Smooth muscle cell (in vitro differentiated cells): ENCODE data around the gene GLUD1. TPM values are rescaled to one million over a fixed set of nuclear protein-coding genes. Genes with fewer than 3 reads are reported as not detected.

Experiments used
- DNase-seq: peaks from one replicate; lab custom pipeline; 2025; ENCODE audit not compliant: unreplicated experiment; lab: John Stamatoyannopoulos, UW
- H2AFZ ChIP-seq: fragments of 200-600 bp; sonication (generic); 2 replicates; pipeline ENCODE4 v1.6.0; 2016; ENCODE audit warnings: antibody characterized with exemption, low read depth, mild to moderate bottlenecking
- H3F3A ChIP-seq: fragments of 200-600 bp; sonication (generic); 2 replicates; pipeline ENCODE4 v1.6.0; 2017; ENCODE audit warnings: antibody characterized with exemption, low read depth
- H3K27ac ChIP-seq: fragments of 200-600 bp; sonication (generic); 2 replicates; pipeline ENCODE4 v1.5.1; 2016; ENCODE audit warnings: low read depth, mild to moderate bottlenecking
- H3K27me3 ChIP-seq: fragments of 200-600 bp; sonication (generic); 2 replicates; pipeline ENCODE4 v1.6.1; 2016; ENCODE audit warnings: low read depth, mild to moderate bottlenecking
- H3K36me3 ChIP-seq: fragments of 200-600 bp; sonication (generic); 2 replicates; pipeline ENCODE4 v1.5.1; 2016; ENCODE audit warnings: low read depth
- H3K4me1 ChIP-seq: fragments of 200-600 bp; sonication (generic); 2 replicates; pipeline ENCODE4 v1.5.1; 2016; ENCODE audit warnings: low read depth
- H3K4me2 ChIP-seq: fragments of 200-600 bp; sonication (generic); 2 replicates; pipeline ENCODE4 v1.6.0; 2016; ENCODE audit warnings: mild to moderate bottlenecking
- H3K4me3 ChIP-seq: fragments of 200-600 bp; sonication (generic); 2 replicates; pipeline ENCODE4 v1.5.1; 2016; ENCODE audit warnings: mild to moderate bottlenecking
- H3K79me2 ChIP-seq: fragments of 200-600 bp; sonication (generic); 2 replicates; pipeline ENCODE4 v1.6.0; 2016; ENCODE audit warnings: low read depth, mild to moderate bottlenecking
- H3K9ac ChIP-seq: fragments of 200-600 bp; sonication (generic); 2 replicates; pipeline ENCODE4 v1.6.0; 2016; ENCODE audit warnings: low read depth
- H3K9me3 ChIP-seq: fragments of 200-600 bp; sonication (generic); replicated peaks from 2 replicates; pipeline ENCODE4 v1.5.1; 2016; ENCODE audit warnings: low read depth
- H4K20me1 ChIP-seq: fragments of 200-600 bp; sonication (generic); 2 replicates; pipeline ENCODE4 v1.6.0; 2016; ENCODE audit warnings: low read depth
- WGBS: methylation state at CpG from one replicate; pipeline ENCODE4 v1.1.7; 2016; ENCODE audit warnings: low lambda C conversion rate; 5-methylcytosine and 5-hydroxymethylcytosine counted together
- polyA plus RNA-seq: library from polyadenylated mRNA; unstranded; fragments of >200 nt; fragmentation: Nextera tagmentation; extraction: Ambion mirVana; gene quantifications from 2 replicates; pipeline ENCODE4 v1.2.1, GENCODE V29; 2016
- total RNA-seq: library from RNA; depleted of rRNA; stranded (reverse); fragments of >200 nt; gene quantifications from 2 replicates; pipeline ENCODE4 v1.2.3, GENCODE V29; 2014
- TF ChIP-seq, protein P1 (sequence below): fragments of 200-600 bp; sonication (generic); IDR thresholded peaks from 2 replicates; pipeline ENCODE4 v1.5.1; 2017; ENCODE audit warnings: borderline replicate concordance, mild to moderate bottlenecking, antibody characterized with exemption; ENCODE audit not compliant: insufficient read depth, poor library complexity, severe bottlenecking

Gene GLUD1
- total and polyA plus RNA-seq, 2 experiments from 2014 or later = 66.9 to 119 TPM

GRCh38 chr10:87101996-87102395 is 7.4 kb upstream of the GLUD1 start:
- Histone ChIP-seq H3K27ac (no peak overlapping the region), H3K79me2 (peaks cover 35% of the 10 kb centered on the region)

DNA sequence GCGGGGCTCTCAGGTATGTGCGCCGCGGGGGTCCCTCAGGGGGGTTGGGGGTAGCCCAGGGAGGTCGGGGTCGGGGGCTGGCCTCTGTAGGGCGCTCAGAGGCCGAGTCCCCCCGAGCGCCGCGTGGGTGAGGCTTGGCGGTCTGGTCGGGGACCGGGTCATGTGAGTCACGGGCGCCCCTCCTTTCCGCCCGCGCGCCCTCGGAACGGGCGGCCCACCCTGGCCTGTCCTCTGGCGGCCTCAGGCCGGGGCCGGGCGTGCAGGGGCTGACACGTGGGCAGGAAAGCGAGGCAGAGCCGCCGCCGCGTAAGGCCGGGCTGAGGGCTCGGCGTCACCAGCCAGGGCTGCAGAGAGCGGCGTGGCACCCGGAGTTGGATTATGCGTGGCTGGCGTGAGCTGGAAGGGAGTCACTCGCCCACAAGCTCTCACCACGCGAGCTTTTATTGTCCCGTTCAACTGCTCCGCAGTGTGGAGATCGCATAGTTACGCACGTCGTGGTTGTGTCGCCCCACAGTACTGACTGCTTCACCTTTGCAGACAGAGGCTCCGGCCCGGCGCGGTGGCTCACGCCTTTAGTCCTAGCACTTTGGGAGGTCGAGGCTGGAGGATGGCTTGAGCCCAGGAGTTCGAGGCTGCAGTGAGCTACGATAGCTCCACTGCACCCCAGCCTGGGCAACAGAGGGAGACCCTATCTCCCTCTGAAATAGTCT is 748 bp upstream of the GLUD1 start:
- Histone ChIP-seq H3K27ac (peak overlapping the region; percentile 94), H3K36me3 (no peaks in the 10 kb centered on the region), H3K4me1 (peaks cover 27% of the 10 kb centered on the region), H2AFZ (peak overlapping the region; percentile 61), H3K4me3 (peak overlapping the region; percentile 65), H3K79me2 (peaks cover 61% of the 10 kb centered on the region), H3K9me3 (no peaks in the 10 kb centered on the region), H4K20me1 (peaks cover 35% of the 10 kb centered on the region), H3F3A (peaks cover 7% of the 10 kb centered on the region), H3K4me2 (peak overlapping the region; percentile 87), H3K27me3 (no peaks in the 10 kb centered on the region), H3K9ac (peak overlapping the region; percentile 94)
- TF ChIP-seq, protein P1, sequence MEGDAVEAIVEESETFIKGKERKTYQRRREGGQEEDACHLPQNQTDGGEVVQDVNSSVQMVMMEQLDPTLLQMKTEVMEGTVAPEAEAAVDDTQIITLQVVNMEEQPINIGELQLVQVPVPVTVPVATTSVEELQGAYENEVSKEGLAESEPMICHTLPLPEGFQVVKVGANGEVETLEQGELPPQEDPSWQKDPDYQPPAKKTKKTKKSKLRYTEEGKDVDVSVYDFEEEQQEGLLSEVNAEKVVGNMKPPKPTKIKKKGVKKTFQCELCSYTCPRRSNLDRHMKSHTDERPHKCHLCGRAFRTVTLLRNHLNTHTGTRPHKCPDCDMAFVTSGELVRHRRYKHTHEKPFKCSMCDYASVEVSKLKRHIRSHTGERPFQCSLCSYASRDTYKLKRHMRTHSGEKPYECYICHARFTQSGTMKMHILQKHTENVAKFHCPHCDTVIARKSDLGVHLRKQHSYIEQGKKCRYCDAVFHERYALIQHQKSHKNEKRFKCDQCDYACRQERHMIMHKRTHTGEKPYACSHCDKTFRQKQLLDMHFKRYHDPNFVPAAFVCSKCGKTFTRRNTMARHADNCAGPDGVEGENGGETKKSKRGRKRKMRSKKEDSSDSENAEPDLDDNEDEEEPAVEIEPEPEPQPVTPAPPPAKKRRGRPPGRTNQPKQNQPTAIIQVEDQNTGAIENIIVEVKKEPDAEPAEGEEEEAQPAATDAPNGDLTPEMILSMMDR = no peak
- WGBS = 2% methylated on average over 48 of the region's 60 CpGs
- peak; percentile 93 for DNase-seq

More at GRCh38 chr10:87101996-87102395, 7.4 kb upstream of the GLUD1 start:
- no peaks in the 10 kb centered on the region for H3K27me3 ChIP-seq
- TF ChIP-seq, protein P1 = no peak
- H3K4me3 ChIP-seq = no peak overlapping the region
- no peak for DNase-seq
- H3K4me1 ChIP-seq = no peaks in the 10 kb centered on the region
- no peaks in the 10 kb centered on the region for H3K36me3 ChIP-seq
- peaks cover 8% of the 10 kb centered on the region for H4K20me1 ChIP-seq
- no peak overlapping the region for H3K4me2 ChIP-seq
- H2AFZ ChIP-seq = no peak overlapping the region
- 98% methylated on average over 2 of the region's 2 CpGs for WGBS
- H3F3A ChIP-seq = no peaks in the 10 kb centered on the region
- no peak overlapping the region for H3K9ac ChIP-seq
- no peaks in the 10 kb centered on the region for H3K9me3 ChIP-seq

GRCh38 chr10:87093632-87094372 is 841 bp downstream of the GLUD1 start:
- Histone ChIP-seq H3K9ac (peak overlapping the region; percentile 62), H4K20me1 (peaks cover 51% of the 10 kb centered on the region), H3K27ac (peak overlapping the region; percentile 77), H3K4me2 (peak overlapping the region; percentile 87), H2AFZ (no peak overlapping the region), H3K4me1 (peaks cover 31% of the 10 kb centered on the region), H3F3A (peaks cover 7% of the 10 kb centered on the region), H3K79me2 (peaks cover 72% of the 10 kb centered on the region), H3K9me3 (no peaks in the 10 kb centered on the region), H3K36me3 (no peaks in the 10 kb centered on the region), H3K4me3 (peak overlapping the region; percentile 65), H3K27me3 (no peaks in the 10 kb centered on the region)
- DNase-seq = peak; percentile 29
- TF ChIP-seq, protein P1 = no peak
- under 1% methylated on average over 27 of the region's 39 CpGs for WGBS
